Colonic mucosa (tissue), 4 donors: Measurements from ENCODE around the gene GRIP1. TPM values are rescaled to one million over a fixed set of nuclear protein-coding genes. Genes with fewer than 3 reads are reported as not detected.

Source experiments
- DNase-seq: peaks from one replicate; pipeline ENCODE4 v3.0.0-alpha.2; 2020
- H3K27ac ChIP-seq: fragments of 200-600 bp; one replicate; pipeline ENCODE4 v1.8.0; 2021
- H3K27me3 ChIP-seq: fragments of 200-600 bp; one replicate; pipeline ENCODE4 v1.8.0; 2021
- H3K36me3 ChIP-seq: fragments of 200-600 bp; one replicate; pipeline ENCODE4 v1.8.0; 2021
- H3K4me1 ChIP-seq: fragments of 200-600 bp; one replicate; pipeline ENCODE4 v1.8.0; 2021; ENCODE audit warnings: mild to moderate bottlenecking
- H3K4me3 ChIP-seq: fragments of 200-600 bp; one replicate; pipeline ENCODE4 v1.8.0; 2021
- H3K9ac ChIP-seq, 2 donors: one replicate each; pipeline ENCODE4 v1.7.0; 2013; ENCODE audit warnings: control low read depth in 2 of 2, low read depth in 2 of 2, low read length in 2 of 2
- H3K9me3 ChIP-seq: fragments of 200-600 bp; one replicate; pipeline ENCODE4 v1.8.0; 2021
- intact Hi-C: fragments of 100-400 bp; cut with DNase I; formaldehyde crosslinking; loops from one replicate; pipeline ENCODE4 v1.14.1; 2022
- total RNA-seq, 2 donors: library from RNA; stranded (reverse); fragmentation: NEBNext Ultra II Directional in 1 of 2; extraction: Animal tissue kit (Norgen Biotek cat#: 25700) in 1 of 2; gene quantifications; one replicate each; pipeline ENCODE4 v1.2.1, GENCODE V29; 2021
- TF ChIP-seq, protein P1 (sequence below): fragments of 200-600 bp; IDR thresholded peaks from one replicate; pipeline ENCODE4 v1.8.0; 2022; ENCODE audit warnings: antibody characterized with exemption, mild to moderate bottlenecking
- donor health status: healthy.
- donor health status: DM: no; HTN: no; CAD: no.
- donor health status: DM: no; HTN: no; CAD: no.

Gene GRIP1
- total RNA-seq, 2 donors from 2014 or later, result 3.7 to 6.2 TPM

DNA sequence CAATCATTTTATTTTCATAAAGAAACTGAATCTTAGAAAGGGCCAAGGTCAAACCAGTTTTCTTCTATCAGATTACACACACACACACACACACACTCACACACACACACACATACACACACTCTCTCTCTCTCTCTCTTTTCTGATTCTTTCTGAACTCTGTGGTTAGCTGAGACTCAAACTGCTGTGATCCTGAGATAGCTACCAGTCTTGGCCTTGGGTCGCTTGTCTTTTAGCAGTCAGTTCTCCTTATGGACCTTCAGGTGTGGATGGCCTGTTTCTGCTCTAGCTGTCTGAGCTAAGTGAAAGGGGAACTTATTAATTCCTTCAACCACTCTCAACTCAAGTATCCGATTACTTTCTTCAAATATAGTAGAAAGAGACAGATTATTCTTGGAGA, 145.1 kb downstream of the GRIP1 start:
- Histone ChIP-seq H3K9me3 (no peaks in the 10 kb centered on the region), H3K27me3 (no peaks in the 10 kb centered on the region), H3K36me3 (no peaks in the 10 kb centered on the region), H3K4me3 (no peak overlapping the region), H3K27ac (no peak overlapping the region), H3K9ac (no peak overlapping the region), H3K4me1 (no peaks in the 10 kb centered on the region)
- DNase-seq, result no peak
- intact Hi-C loops, result no loop called here
- TF ChIP-seq, protein P1, sequence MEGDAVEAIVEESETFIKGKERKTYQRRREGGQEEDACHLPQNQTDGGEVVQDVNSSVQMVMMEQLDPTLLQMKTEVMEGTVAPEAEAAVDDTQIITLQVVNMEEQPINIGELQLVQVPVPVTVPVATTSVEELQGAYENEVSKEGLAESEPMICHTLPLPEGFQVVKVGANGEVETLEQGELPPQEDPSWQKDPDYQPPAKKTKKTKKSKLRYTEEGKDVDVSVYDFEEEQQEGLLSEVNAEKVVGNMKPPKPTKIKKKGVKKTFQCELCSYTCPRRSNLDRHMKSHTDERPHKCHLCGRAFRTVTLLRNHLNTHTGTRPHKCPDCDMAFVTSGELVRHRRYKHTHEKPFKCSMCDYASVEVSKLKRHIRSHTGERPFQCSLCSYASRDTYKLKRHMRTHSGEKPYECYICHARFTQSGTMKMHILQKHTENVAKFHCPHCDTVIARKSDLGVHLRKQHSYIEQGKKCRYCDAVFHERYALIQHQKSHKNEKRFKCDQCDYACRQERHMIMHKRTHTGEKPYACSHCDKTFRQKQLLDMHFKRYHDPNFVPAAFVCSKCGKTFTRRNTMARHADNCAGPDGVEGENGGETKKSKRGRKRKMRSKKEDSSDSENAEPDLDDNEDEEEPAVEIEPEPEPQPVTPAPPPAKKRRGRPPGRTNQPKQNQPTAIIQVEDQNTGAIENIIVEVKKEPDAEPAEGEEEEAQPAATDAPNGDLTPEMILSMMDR, result no peak

DNA sequence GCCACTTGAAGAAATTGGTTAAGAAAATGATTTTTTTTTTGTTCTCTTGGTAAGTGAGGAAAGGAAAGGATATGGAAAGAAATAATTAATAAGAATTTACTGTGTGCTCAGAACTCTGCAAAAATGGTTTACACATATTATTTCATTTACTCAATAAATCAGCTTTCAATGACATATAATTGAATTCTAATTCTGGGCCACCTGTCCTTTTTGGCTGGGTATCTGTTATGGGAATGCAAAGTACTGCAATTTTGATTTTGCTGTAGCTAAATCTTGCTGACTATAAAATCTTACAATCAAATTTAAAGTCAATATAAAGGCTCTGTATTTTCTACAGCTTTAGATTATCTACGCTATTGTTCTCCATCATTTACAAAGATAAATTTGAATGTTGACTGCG, 147.1 kb downstream of the GRIP1 start:
- TF ChIP-seq, protein P1, result no peak
- H3K4me1 ChIP-seq, result no peaks in the 10 kb centered on the region
- intact Hi-C loops, result no loop called here
- no peak for DNase-seq
- H3K27me3 ChIP-seq, result no peaks in the 10 kb centered on the region
- H3K36me3 ChIP-seq, result no peaks in the 10 kb centered on the region
- no peaks in the 10 kb centered on the region for H3K9me3 ChIP-seq
- no peak overlapping the region for H3K9ac ChIP-seq
- no peak overlapping the region for H3K4me3 ChIP-seq
- H3K27ac ChIP-seq, result no peak overlapping the region

DNA sequence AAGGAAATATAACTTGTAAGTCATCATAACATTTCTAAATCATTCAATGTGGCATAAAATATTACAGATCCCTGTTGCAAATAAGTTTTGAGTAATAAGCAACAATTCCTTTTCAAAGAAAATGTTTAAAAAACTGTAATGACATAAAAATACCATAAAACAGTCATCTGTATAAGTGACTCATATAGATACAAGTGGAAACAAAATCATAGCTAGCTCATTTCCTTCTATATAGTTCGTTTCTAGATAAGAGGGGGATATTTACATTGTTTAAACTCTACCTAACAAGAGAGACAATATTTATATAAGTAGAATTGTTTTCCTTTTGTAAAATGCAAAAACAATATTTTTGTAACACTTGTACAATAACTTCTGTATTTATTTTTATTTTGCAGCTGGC, 148.9 kb downstream of the GRIP1 start:
- Histone ChIP-seq H3K4me1 (no peaks in the 10 kb centered on the region), H3K36me3 (no peaks in the 10 kb centered on the region), H3K27me3 (no peaks in the 10 kb centered on the region), H3K4me3 (no peak overlapping the region), H3K9ac (no peak overlapping the region), H3K9me3 (no peaks in the 10 kb centered on the region), H3K27ac (no peak overlapping the region)
- TF ChIP-seq, protein P1, result no peak
- intact Hi-C loops, result no loop called here
- no peak for DNase-seq

DNA sequence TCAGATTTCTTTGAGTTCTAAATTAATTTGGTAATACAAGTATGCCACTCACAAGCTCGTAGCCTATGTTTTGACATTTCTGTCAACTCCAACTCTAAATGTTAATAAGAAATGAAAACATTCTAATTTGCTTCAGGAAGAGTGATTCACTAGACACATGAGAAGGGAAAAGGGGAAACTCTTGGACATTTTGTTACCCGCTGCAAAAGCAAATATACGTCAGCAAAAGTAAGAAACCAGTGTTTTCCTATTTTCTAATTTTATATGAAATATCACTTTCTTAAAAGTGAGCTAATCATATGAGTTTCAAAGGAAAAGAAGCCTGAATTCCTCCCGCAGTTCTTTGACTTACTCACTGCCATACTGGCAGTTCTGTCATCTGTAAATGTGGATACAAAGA, 162.3 kb downstream of the GRIP1 start:
- Histone ChIP-seq H3K9me3 (no peaks in the 10 kb centered on the region), H3K36me3 (no peaks in the 10 kb centered on the region), H3K27me3 (no peaks in the 10 kb centered on the region), H3K4me1 (no peaks in the 10 kb centered on the region), H3K9ac (no peak overlapping the region), H3K27ac (no peak overlapping the region), H3K4me3 (no peak overlapping the region)
- no peak for DNase-seq
- TF ChIP-seq, protein P1, result no peak
- intact Hi-C loops, result no loop called here

DNA sequence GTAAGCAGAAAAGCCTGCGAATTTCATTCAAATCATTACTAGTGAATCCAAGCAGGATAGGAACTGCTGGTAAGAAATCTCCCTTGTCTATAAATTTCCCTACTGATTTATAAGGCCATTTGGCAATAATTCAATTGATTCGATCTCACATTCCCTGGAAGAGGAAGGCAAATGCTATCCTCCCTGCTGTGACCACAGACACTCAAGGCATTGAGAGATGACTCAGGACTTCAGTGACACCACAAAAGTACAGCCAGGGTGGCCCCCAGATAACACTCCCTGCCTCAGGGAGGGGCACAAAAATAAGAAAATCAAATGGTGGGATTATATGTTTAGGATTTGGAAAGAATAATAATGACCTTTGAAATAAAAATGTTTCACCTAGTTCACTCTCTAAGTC, 162.7 kb downstream of the GRIP1 start:
- DNase-seq, result no peak
- Histone ChIP-seq H3K27me3 (no peaks in the 10 kb centered on the region), H3K27ac (no peak overlapping the region), H3K9me3 (no peaks in the 10 kb centered on the region), H3K36me3 (no peaks in the 10 kb centered on the region), H3K4me1 (no peaks in the 10 kb centered on the region), H3K9ac (no peak overlapping the region), H3K4me3 (no peak overlapping the region)
- intact Hi-C loops, result no loop called here
- TF ChIP-seq, protein P1, result no peak

DNA sequence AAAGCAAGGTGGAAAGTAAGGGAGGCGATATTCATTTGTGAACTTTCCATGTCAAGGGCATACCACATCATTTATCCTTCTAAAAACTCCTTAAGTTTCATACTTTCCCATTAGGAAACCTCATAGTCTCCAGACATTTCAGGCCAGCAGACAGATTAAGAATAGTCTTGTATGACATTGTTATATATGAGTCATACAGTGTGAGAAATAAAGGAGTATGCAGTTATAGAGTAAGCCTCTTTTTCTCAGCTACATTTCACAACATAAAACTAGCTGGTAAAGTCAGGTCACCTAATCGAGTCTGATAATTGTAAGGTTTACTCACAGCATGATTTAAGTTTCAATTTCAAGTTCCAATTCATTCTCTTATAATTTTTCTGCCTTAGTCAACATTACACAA, 164.3 kb downstream of the GRIP1 start:
- H3K36me3 ChIP-seq, result no peaks in the 10 kb centered on the region
- TF ChIP-seq, protein P1, result no peak
- H3K27me3 ChIP-seq, result no peaks in the 10 kb centered on the region
- no peak for DNase-seq
- H3K4me1 ChIP-seq, result no peaks in the 10 kb centered on the region
- H3K9ac ChIP-seq, result no peak overlapping the region
- H3K27ac ChIP-seq, result no peak overlapping the region
- no peaks in the 10 kb centered on the region for H3K9me3 ChIP-seq
- no peak overlapping the region for H3K4me3 ChIP-seq
- intact Hi-C loops, result no loop called here
